HG02840 (cell line): ENCODE measurements around the gene ADAMTS13.
"Not testable (repeated sequence)": the region's sequence is repeated elsewhere in the genome, so short reads cannot be mapped to it uniquely, and the experiment has no call there.

Source experiments
- ATAC-seq: cut with Tn5 transposase; IDR thresholded peaks from one replicate; pipeline ENCODE4 v1.9.1; 2021; ENCODE audit warnings: mild to moderate bottlenecking, moderate library complexity, moderate number of reproducible peaks; ENCODE audit not compliant: unreplicated experiment, low FRiP score

ADAMTS13 gene

GRCh38 chr9:133451865-133452264, 29.7 kb downstream of the ADAMTS13 start:
- not testable (repeated sequence) for ATAC-seq

- ATAC-seq, result no peak
Observed at GRCh38 chr9:133452562-133452961, 30.4 kb downstream of the ADAMTS13 start.

- no peak for ATAC-seq
Observed at GRCh38 chr9:133453651-133454050, 31.5 kb downstream of the ADAMTS13 start.

GRCh38 chr9:133454325-133454724, 32.2 kb downstream of the ADAMTS13 start:
- ATAC-seq, result no peak

GRCh38 chr9:133454943-133455673, 32.9 kb downstream of the ADAMTS13 start:
- no peak for ATAC-seq

GRCh38 chr9:133455936-133456335, 33.8 kb downstream of the ADAMTS13 start:
- ATAC-seq, result no peak

- no peak for ATAC-seq
Observed at GRCh38 chr9:133456409-133456808, 34.2 kb downstream of the ADAMTS13 start.

- no peak for ATAC-seq
Observed at GRCh38 chr9:133457233-133457632, 35.1 kb downstream of the ADAMTS13 start.

GRCh38 chr9:133457748-133458147, 35.6 kb downstream of the ADAMTS13 start:
- no peak for ATAC-seq

GRCh38 chr9:133458643-133459312, 36.6 kb downstream of the ADAMTS13 start:
- no peak for ATAC-seq

- peak; percentile 72 for ATAC-seq
Observed at GRCh38 chr9:133459476-133460404, 37.6 kb downstream of the ADAMTS13 start, which contains the start of gene CACFD1. Gene CACFD1 (plus strand): TSS chr9:133459978. CDS start chr9:133460067, 89 bp downstream.

GRCh38 chr9:133460405-133461175, 38.4 kb downstream of the ADAMTS13 start:
- ATAC-seq, result peak; percentile 34

- ATAC-seq, result no peak
Observed at GRCh38 chr9:133461975-133462374, 39.8 kb downstream of the ADAMTS13 start.

- ATAC-seq, result no peak
Observed at GRCh38 chr9:133463234-133463863, 41.2 kb downstream of the ADAMTS13 start.

- ATAC-seq, result no peak
Observed at GRCh38 chr9:133463864-133464615, 41.9 kb downstream of the ADAMTS13 start.

GRCh38 chr9:133464638-133465037, 42.5 kb downstream of the ADAMTS13 start:
- ATAC-seq, result no peak

- no peak for ATAC-seq
Observed at GRCh38 chr9:133465984-133466383, 43.8 kb downstream of the ADAMTS13 start.

GRCh38 chr9:133467101-133467500, 44.9 kb downstream of the ADAMTS13 start:
- ATAC-seq, result no peak

GRCh38 chr9:133468374-133468773, 46.2 kb downstream of the ADAMTS13 start:
- no peak for ATAC-seq
